ENCODE data around the gene SLC12A8. TPM values are rescaled to one million over a fixed set of nuclear protein-coding genes. Genes with fewer than 3 reads are reported as not detected.

Gene SLC12A8
- total RNA-seq, 4 donors from 2014 or later = 5.4 to 10.5 (median 6.8) TPM

DNA sequence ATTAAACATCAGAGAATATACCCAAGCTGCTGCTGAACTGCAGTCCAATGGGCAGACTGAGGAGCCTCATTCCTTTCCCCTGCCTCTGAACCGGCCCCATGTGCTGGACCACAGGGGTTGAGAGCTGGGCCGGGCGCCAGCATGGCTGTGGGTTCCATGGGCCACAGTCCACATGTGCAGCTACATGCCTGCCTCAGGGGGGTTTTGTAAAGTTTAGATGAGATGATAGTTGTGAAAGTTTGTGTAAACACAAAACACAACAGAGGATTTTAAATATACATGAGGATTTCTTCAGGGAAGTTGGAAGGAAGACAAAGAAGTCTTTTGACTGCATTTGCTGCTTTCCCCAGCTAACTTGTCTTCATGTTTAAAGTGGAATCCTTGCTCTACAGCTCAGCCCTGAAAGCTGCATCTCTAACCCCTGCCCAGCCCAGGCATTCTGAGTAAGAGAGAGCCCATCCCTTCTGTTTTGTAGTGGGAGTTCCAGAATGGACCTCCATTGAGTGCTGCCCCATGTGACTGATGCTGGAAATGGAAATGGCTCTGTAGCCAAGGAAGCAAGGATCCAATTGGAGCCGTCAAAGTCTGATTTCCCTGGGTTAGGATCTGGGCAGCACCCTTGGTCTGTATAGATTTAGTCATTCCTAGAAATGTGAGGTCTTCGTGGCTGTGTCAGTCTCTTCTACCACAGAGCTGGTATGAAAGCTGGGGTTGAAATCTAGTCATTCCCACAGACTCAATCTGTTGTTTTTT is 17.5 kb downstream of the SLC12A8 start:
- no peak for TF ChIP-seq EP300 (IDR thresholded peaks at IDR 0.05; ENCODE audit: low read depth)
- no peak for TF ChIP-seq POLR2A (IDR thresholded peaks at IDR 0.05)
- no peak for TF ChIP-seq POLR2AphosphoS5 (IDR thresholded peaks at IDR 0.05)
- no peak for TF ChIP-seq CTCF (IDR thresholded peaks at IDR 0.05)
- intact Hi-C loops (cut with DNase I; ENCODE audit: low total_unique reads) = no loop called here

GRCh38 chr3:125194061-125194848 is 18.3 kb downstream of the SLC12A8 start:
- Histone ChIP-seq H3K36me3 (no peaks in the 10 kb centered on the region), H3K27me3 (no peaks in the 10 kb centered on the region), H3K27ac (no peak overlapping the region), H3K4me3 (no peak overlapping the region), H3K4me1 (no peaks in the 10 kb centered on the region), H3K9me3 (no peaks in the 10 kb centered on the region)
- no peak for DNase-seq
- 90 to 100% methylated on average over 4 to 7 of the region's 7 CpGs for WGBS, 2 donors (ENCODE audit: low coverage in 1 of 2)
- intact Hi-C loops (cut with DNase I; ENCODE audit: low total_unique reads) (no loop called here), in situ Hi-C loops (cut with MboI; ENCODE audit: low pct_ligation_motif_present in 1 of 4, low pct_unique_long_range_greater_than_20kb in 1 of 4, low sequenced_read_pairs in 3 of 4) (no loop called here)
- no peak for TF ChIP-seq POLR2AphosphoS5 (IDR thresholded peaks at IDR 0.05)
- TF ChIP-seq EP300 (IDR thresholded peaks at IDR 0.05; ENCODE audit: low read depth) = no peak
- no peak for TF ChIP-seq CTCF (IDR thresholded peaks at IDR 0.05)

More for the DNA sequence above, 17.5 kb downstream of the SLC12A8 start:
- H3K27me3 ChIP-seq = no peaks in the 10 kb centered on the region
- in situ Hi-C loops (cut with MboI; ENCODE audit: low pct_ligation_motif_present in 1 of 4, low pct_unique_long_range_greater_than_20kb in 1 of 4, low sequenced_read_pairs in 3 of 4) = no loop called here
- H3K36me3 ChIP-seq = no peaks in the 10 kb centered on the region
- no peak overlapping the region for H3K27ac ChIP-seq
- H3K9me3 ChIP-seq = no peaks in the 10 kb centered on the region
- no peak for DNase-seq
- no peak overlapping the region for H3K4me3 ChIP-seq
- no peaks in the 10 kb centered on the region for H3K4me1 ChIP-seq
- WGBS, 2 donors (ENCODE audit: low coverage in 1 of 2) = 49 to 69% methylated on average over 2 to 5 of the region's 5 CpGs

DNA sequence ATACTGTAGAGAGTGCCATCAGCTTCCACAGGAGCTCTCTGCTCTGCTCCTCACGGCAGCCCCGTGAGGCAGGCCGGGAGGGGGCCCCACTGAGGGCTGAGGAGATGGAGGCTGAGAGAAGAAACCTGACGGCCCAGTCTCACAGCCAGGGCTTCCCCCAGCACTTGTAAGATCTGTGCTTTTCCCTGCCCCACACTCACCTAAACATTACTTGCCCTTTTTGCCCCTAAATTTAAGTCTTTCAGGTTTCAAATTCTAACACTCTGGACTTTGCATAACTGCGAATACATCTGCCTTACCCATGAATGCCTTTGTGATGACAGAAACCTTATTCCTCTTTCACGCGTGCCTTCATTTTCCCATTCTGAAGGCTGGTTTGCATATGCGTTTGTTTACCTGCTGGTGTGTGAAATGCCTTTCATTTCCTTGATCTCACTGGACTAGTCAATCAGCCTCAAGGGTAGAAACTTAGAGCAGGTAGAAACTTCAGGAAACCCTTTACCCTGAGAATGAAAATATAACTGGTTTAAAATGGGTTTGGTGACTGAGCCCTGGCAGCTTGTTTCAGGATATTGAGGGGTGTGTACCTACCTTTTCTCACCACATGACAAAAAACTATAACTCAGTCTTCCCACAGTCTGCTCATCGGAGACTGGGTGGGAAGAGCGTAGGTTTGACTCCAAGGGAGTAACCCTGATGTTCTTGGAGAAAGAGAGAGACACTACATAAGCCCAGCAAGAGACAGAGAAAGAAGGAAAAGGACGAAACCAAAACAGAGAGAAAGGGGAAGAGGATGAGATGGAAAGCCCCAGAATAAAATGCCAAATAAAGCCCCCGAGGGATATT is 20.1 kb downstream of the SLC12A8 start:
- no peak overlapping the region for H3K27ac ChIP-seq
- no peaks in the 10 kb centered on the region for H3K9me3 ChIP-seq
- H3K27me3 ChIP-seq = no peaks in the 10 kb centered on the region
- TF ChIP-seq POLR2A (IDR thresholded peaks at IDR 0.05) (no peak), EP300 (IDR thresholded peaks at IDR 0.05; ENCODE audit: low read depth) (no peak), CTCF (IDR thresholded peaks at IDR 0.05) (no peak), POLR2AphosphoS5 (IDR thresholded peaks at IDR 0.05) (no peak)
- in situ Hi-C loops (cut with MboI; ENCODE audit: low pct_ligation_motif_present in 1 of 4, low pct_unique_long_range_greater_than_20kb in 1 of 4, low sequenced_read_pairs in 3 of 4) (no loop called here), intact Hi-C loops (cut with DNase I; ENCODE audit: low total_unique reads) (no loop called here)
- H3K4me3 ChIP-seq = no peak overlapping the region
- no peaks in the 10 kb centered on the region for H3K4me1 ChIP-seq
- WGBS, 2 donors (ENCODE audit: low coverage in 1 of 2) = 84 to 87% methylated on average over 9 to 12 of the region's 12 CpGs
- no peaks in the 10 kb centered on the region for H3K36me3 ChIP-seq
- DNase-seq = no peak

GRCh38 chr3:125191730-125192129 is 20.8 kb downstream of the SLC12A8 start:
- intact Hi-C loops (cut with DNase I; ENCODE audit: low total_unique reads) (no loop called here), in situ Hi-C loops (cut with MboI; ENCODE audit: low pct_ligation_motif_present in 1 of 4, low pct_unique_long_range_greater_than_20kb in 1 of 4, low sequenced_read_pairs in 3 of 4) (no loop called here)
- H3K4me3 ChIP-seq = no peak overlapping the region
- H3K27ac ChIP-seq = no peak overlapping the region
- no peaks in the 10 kb centered on the region for H3K27me3 ChIP-seq
- no peaks in the 10 kb centered on the region for H3K9me3 ChIP-seq
- no peaks in the 10 kb centered on the region for H3K36me3 ChIP-seq
- DNase-seq = no peak
- H3K4me1 ChIP-seq = peaks cover 0 to under 1% (median 0%) of the 10 kb centered on the region in 4 donors
- 61 to 84% methylated on average over 2 to 7 of the region's 7 CpGs for WGBS, 2 donors (ENCODE audit: low coverage in 1 of 2)
- no peak for TF ChIP-seq POLR2AphosphoS5 (IDR thresholded peaks at IDR 0.05)
- TF ChIP-seq EP300 (IDR thresholded peaks at IDR 0.05; ENCODE audit: low read depth) = no peak
- TF ChIP-seq CTCF (IDR thresholded peaks at IDR 0.05) = no peak
- no peak for TF ChIP-seq POLR2A (IDR thresholded peaks at IDR 0.05)
